Peyer's patch (tissue), 4 donors: ENCODE results near the gene LZTS2.

Experiments
- CTCF ChIP-seq, 6 experiments: fragments of 450-650 bp in 4 of 6; fragments of 200-600 bp in 2 of 6; sonication (generic) in 1 of 6; IDR thresholded peaks; one replicate each; pipeline ENCODE4 v1.5.1; 2017 to 2019; ENCODE audit warnings: antibody characterized with exemption in 6 of 6, mild to moderate bottlenecking in 3 of 6, moderate library complexity in 1 of 6
- POLR2A ChIP-seq, 2 donors: fragments of 450-650 bp; IDR thresholded peaks; one replicate each; pipeline ENCODE4 v1.5.1; 2017; ENCODE audit warnings: antibody characterized with exemption in 2 of 2, mild to moderate bottlenecking in 2 of 2, moderate library complexity in 2 of 2

- no peak for TF ChIP-seq CTCF (IDR thresholded peaks at IDR 0.05)
- TF ChIP-seq POLR2A (IDR thresholded peaks at IDR 0.05) = no peak
Measured at GRCh38 chr10:100985336-100985735, 14.3 kb upstream of the LZTS2 start.
